Naive thymus-derived CD4-positive, alpha-beta T cell (primary cell): ENCODE measurements around the gene TCL1A. TPM values are rescaled to one million over a fixed set of nuclear protein-coding genes. Genes with fewer than 3 reads are reported as not detected.
A peak's percentile ranks its signal among the peaks of the same experiment; 100 is the strongest.
"Not testable (repeated sequence)": the region's sequence is repeated elsewhere in the genome, so short reads cannot be mapped to it uniquely, and the experiment has no call there.

Experiments
- ATAC-seq: fragments of 150-1000 bp; cut with Tn5 transposase; 2 replicates; pipeline ENCODE4 v1.10.0; 2021; ENCODE audit warnings: mild to moderate bottlenecking, moderate library complexity
- CTCF ChIA-PET: fragments of 350-600 bp; sonication (Branson Sonifier 250); formaldehyde crosslinking; loops from one replicate; lab custom pipeline; 2021; ENCODE audit warnings: antibody characterized with exemption; lab: Charles Lee
- POLR2A ChIA-PET: fragments of 350-600 bp; sonication (Branson Sonifier 250); formaldehyde crosslinking; loops from one replicate; lab custom pipeline; 2021; ENCODE audit warnings: antibody characterized with exemption, inconsistent platforms; lab: Charles Lee
- DNase-seq, 9 donors: peaks; one replicate each; pipeline versions ENCODE4 v3.0.0 to v3.0.0-alpha.2; 2020 to 2022; ENCODE audit warnings: mixed read lengths in 1 of 9
- H3K27ac ChIP-seq: one replicate; pipeline ENCODE4 v1.7.0; 2013; ENCODE audit warnings: mild to moderate bottlenecking, low read depth, low read length, moderate library complexity
- H3K27me3 ChIP-seq, 2 donors: one replicate each; pipeline ENCODE4 v1.7.0; 2013; ENCODE audit warnings: low read length in 2 of 2, mild to moderate bottlenecking in 2 of 2, moderate library complexity in 2 of 2; ENCODE audit not compliant: control insufficient read depth in 2 of 2, insufficient read depth in 2 of 2
- H3K36me3 ChIP-seq, 3 experiments: 1 replicate in 2 of 3; 2 replicates in 1 of 3; pipeline ENCODE4 v1.7.0; 2013; ENCODE audit warnings: low read length in 3 of 3, mild to moderate bottlenecking in 3 of 3, moderate library complexity in 1 of 3; ENCODE audit not compliant: insufficient read depth in 3 of 3, control insufficient read depth in 2 of 3
- H3K4me1 ChIP-seq, 2 donors: one replicate each; pipeline ENCODE4 v1.7.0; 2013; ENCODE audit warnings: low read length in 2 of 2, mild to moderate bottlenecking in 2 of 2, moderate library complexity in 1 of 2; ENCODE audit not compliant: control insufficient read depth in 2 of 2, insufficient read depth in 2 of 2
- H3K4me3 ChIP-seq: 2 replicates; pipeline ENCODE4 v1.7.0; 2013; ENCODE audit warnings: mild to moderate bottlenecking, low read length
- H3K9me3 ChIP-seq, 3 experiments: 1 replicate in 2 of 3; 2 replicates in 1 of 3; pipeline ENCODE4 v1.7.0; 2013; ENCODE audit warnings: low read length in 3 of 3; ENCODE audit not compliant: control insufficient read depth in 2 of 3
- H3K27ac Mint-ChIP-seq, 9 donors: one replicate each; pipeline ENCODE4 v1.8.0; 2020 to 2022; ENCODE audit warnings: mixed read lengths in 9 of 9, mild to moderate bottlenecking in 8 of 9, moderate library complexity in 5 of 9, inconsistent platforms in 2 of 9
- H3K27me3 Mint-ChIP-seq, 5 donors: one replicate each; pipeline ENCODE4 v1.8.0; 2021 to 2022; ENCODE audit warnings: mixed read lengths in 5 of 5, mild to moderate bottlenecking in 1 of 5
- H3K36me3 Mint-ChIP-seq, 5 donors: one replicate each; pipeline ENCODE4 v1.8.0; 2020 to 2022; ENCODE audit warnings: mixed read lengths in 5 of 5, mild to moderate bottlenecking in 3 of 5, inconsistent platforms in 1 of 5
- H3K4me1 Mint-ChIP-seq, 7 donors: one replicate each; pipeline ENCODE4 v1.8.0; 2020 to 2022; ENCODE audit warnings: mixed read lengths in 7 of 7, mild to moderate bottlenecking in 3 of 7, inconsistent platforms in 1 of 7
- H3K4me3 Mint-ChIP-seq, 10 donors: one replicate each; pipeline ENCODE4 v1.8.0; 2020 to 2022; ENCODE audit warnings: mild to moderate bottlenecking in 10 of 10, mixed read lengths in 10 of 10, moderate library complexity in 6 of 10, inconsistent platforms in 2 of 10
- H3K9me3 Mint-ChIP-seq, 11 donors: one replicate each; pipeline ENCODE4 v1.8.0; 2020 to 2022; ENCODE audit warnings: mixed read lengths in 11 of 11, mild to moderate bottlenecking in 4 of 11, inconsistent platforms in 1 of 11, moderate library complexity in 1 of 11
- intact Hi-C, 2 donors: fragments of 100-400 bp; cut with micrococcal nuclease; formaldehyde crosslinking; loops; one replicate each; pipeline ENCODE4 v1.15.1; 2023
- polyA plus RNA-seq, 2 donors: library from polyadenylated mRNA; unstranded; fragments of 300-500 nt; fragmentation: Illumina TruSeq; gene quantifications; one replicate each; pipeline ENCODE4 v1.2.3, GENCODE V29; 2021
- total RNA-seq, 6 experiments: library from RNA in 5 of 6; stranded (reverse) in 5 of 6; gene quantifications; 1 replicate in 5 of 6; 2 replicates in 1 of 6; pipeline ENCODE4 v1.2.3 and lab custom pipeline; 2021 to 2026

Gene TCL1A
- total and polyA plus RNA-seq, 7 experiments from 2014 or later = 0.42 to 4.9 (median 0.92) TPM; not detected in 2

DNA sequence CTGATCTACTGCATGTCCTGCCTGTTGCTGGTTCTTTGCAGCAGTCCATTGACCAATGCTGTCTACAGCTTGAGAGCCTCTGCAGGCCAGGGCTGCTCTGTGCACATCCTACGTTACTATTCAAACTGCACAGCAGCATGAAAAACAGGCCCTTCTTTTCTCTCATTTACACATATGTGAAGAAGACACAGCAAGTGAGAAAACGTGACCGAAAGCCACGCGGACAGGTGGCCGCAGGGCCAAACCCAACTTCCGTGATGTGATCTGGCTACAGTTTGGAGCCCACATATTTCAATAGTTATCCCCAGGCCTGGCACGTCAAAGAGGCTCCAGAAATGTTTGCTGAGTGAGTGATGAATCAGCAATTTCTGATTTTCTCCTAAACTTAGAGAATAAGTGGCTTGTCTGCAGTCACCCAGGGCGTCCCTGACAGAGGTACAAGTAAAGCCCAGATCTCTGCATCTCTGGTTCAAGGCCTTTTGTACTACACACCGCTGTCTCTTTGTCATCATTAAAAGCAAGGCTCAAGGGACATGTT is 45.6 kb downstream of the TCL1A start:
- peaks cover 0 to 1% (median 0%) of the 10 kb centered on the region in 7 donors for H3K4me1 Mint-ChIP-seq
- ATAC-seq = no peak
- DNase-seq = no peak
- CTCF ChIA-PET = no interaction called here
- H3K36me3 Mint-ChIP-seq = no peaks in the 10 kb centered on the region
- H3K27ac Mint-ChIP-seq = no peak overlapping the region
- no peak overlapping the region for H3K4me3 Mint-ChIP-seq
- Histone ChIP-seq H3K36me3 (no peaks in the 10 kb centered on the region), H3K27me3 (no peaks in the 10 kb centered on the region), H3K9me3 (no peaks in the 10 kb centered on the region), H3K27ac (no peak overlapping the region), H3K4me3 (no peak overlapping the region), H3K4me1 (no peaks in the 10 kb centered on the region)
- intact Hi-C loops = no loop called here
- no peaks in the 10 kb centered on the region for H3K9me3 Mint-ChIP-seq
- peaks cover 0 to 18% (median 4%) of the 10 kb centered on the region in 5 donors for H3K27me3 Mint-ChIP-seq
- POLR2A ChIA-PET = no interaction called here

DNA sequence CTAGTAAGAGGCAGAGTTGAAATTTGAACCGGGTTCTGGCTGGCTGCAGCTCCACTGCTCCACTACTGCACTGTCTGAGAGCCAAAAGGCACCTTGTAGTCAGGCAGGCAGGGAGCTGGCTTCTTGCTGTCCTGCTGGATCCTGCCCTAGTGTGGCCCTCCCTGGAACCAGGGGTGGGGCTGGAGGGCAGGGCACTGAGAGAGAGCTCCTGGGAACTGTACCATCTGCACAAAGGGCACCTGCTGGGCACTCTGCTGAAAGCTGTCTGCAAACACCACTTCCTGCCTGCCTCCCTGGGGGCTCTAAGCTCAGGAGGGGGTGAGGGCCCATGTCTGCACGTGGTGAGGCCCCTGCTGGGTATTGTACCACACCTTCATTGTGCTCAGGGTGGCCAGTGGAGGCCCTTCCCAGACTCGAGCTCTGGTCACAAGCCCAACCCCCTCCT is 46.7 kb downstream of the TCL1A start:
- Histone ChIP-seq H3K27me3 (no peaks in the 10 kb centered on the region), H3K27ac (no peak overlapping the region), H3K4me3 (no peak overlapping the region), H3K36me3 (no peaks in the 10 kb centered on the region), H3K9me3 (no peaks in the 10 kb centered on the region), H3K4me1 (no peaks in the 10 kb centered on the region)
- POLR2A ChIA-PET = no interaction called here
- no peak overlapping the region for H3K27ac Mint-ChIP-seq
- ATAC-seq (no peak), DNase-seq (no peak)
- intact Hi-C loops = no loop called here
- peaks cover 0 to 7% (median 4%) of the 10 kb centered on the region in 7 donors for H3K4me1 Mint-ChIP-seq
- no peaks in the 10 kb centered on the region for H3K9me3 Mint-ChIP-seq
- CTCF ChIA-PET = no interaction called here
- peaks cover 0 to 12% (median 6%) of the 10 kb centered on the region in 5 donors for H3K27me3 Mint-ChIP-seq
- H3K4me3 Mint-ChIP-seq = no peak overlapping the region
- no peaks in the 10 kb centered on the region for H3K36me3 Mint-ChIP-seq

GRCh38 chr14:95666450-95666849 is 47.5 kb downstream of the TCL1A start:
- Mint-ChIP-seq H3K27ac (no peak overlapping the region), H3K4me3 (no peak overlapping the region), H3K9me3 (peaks cover 0 to 2% (median 0%) of the 10 kb centered on the region in 11 donors), H3K4me1 (peaks cover 0 to 10% (median 5%) of the 10 kb centered on the region in 7 donors), H3K36me3 (no peaks in the 10 kb centered on the region), H3K27me3 (peaks cover 0 to 13% (median 9%) of the 10 kb centered on the region in 5 donors)
- no peak overlapping the region for H3K27ac ChIP-seq
- intact Hi-C loops = no loop called here
- H3K27me3 ChIP-seq = no peaks in the 10 kb centered on the region
- H3K9me3 ChIP-seq = no peaks in the 10 kb centered on the region
- DNase-seq (no peak), ATAC-seq (no peak)
- ChIA-PET CTCF (no interaction called here), POLR2A (no interaction called here)
- no peaks in the 10 kb centered on the region for H3K36me3 ChIP-seq
- no peaks in the 10 kb centered on the region for H3K4me1 ChIP-seq
- no peak overlapping the region for H3K4me3 ChIP-seq

DNA sequence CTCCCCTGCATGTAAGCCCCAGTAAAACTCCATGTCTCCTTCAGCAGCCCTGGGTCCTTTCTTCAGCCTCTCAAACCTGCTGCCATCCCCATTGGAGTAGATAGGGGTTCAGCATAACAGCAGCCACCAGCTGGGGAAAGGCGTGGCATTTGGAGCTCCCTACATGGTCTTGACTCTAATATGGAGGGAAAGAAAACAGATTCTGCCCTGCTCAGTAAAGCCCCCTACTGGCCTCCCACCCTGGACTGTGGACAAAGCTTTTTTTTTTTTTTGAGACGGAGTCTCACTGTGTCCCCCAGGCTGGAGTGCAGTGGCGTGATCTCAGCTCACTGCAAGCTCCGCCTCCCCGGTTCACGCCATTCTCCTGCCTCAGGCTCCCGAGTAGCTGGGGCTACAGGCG is 48.4 kb downstream of the TCL1A start:
- H3K36me3 Mint-ChIP-seq, H3K27me3 ChIP-seq, H3K4me1 Mint-ChIP-seq, POLR2A ChIA-PET, H3K4me3 ChIP-seq, H3K4me1 ChIP-seq, H3K27ac Mint-ChIP-seq, ATAC-seq, H3K27ac ChIP-seq, DNase-seq, H3K4me3 Mint-ChIP-seq, H3K9me3 ChIP-seq, intact Hi-C loops, H3K36me3 ChIP-seq, H3K9me3 Mint-ChIP-seq: not testable (repeated sequence)
- CTCF ChIA-PET = interaction anchor here (0.7 kb wide), 2 partner anchors 13 to 217 kb away, joined by 4 read pairs; no protein-coding TSS in a partner anchor
- peaks cover 0 to 16% (median 10%) of the 10 kb centered on the region in 5 donors for H3K27me3 Mint-ChIP-seq

- Mint-ChIP-seq H3K27ac (no peak overlapping the region), H3K27me3 (peaks cover 0 to 25% (median 11%) of the 10 kb centered on the region in 5 donors)
- no peak overlapping the region for H3K27ac ChIP-seq
These were observed 49.4 kb downstream of the TCL1A start for GRCh38 chr14:95664546-95664945.

GRCh38 chr14:95664066-95664465 is 49.9 kb downstream of the TCL1A start:
- intact Hi-C loops = no loop called here
- H3K4me3 ChIP-seq = no peak overlapping the region
- no peaks in the 10 kb centered on the region for H3K4me1 ChIP-seq
- H3K27ac Mint-ChIP-seq = no peak overlapping the region
- DNase-seq (no peak), ATAC-seq (no peak)
- H3K27me3 Mint-ChIP-seq = peaks cover 0 to 27% (median 12%) of the 10 kb centered on the region in 5 donors
- ChIA-PET POLR2A (no interaction called here), CTCF (no interaction called here)
- H3K9me3 ChIP-seq = no peaks in the 10 kb centered on the region
- peaks cover 0 to 2% (median 0%) of the 10 kb centered on the region in 11 donors for H3K9me3 Mint-ChIP-seq
- no peak overlapping the region for H3K4me3 Mint-ChIP-seq
- no peaks in the 10 kb centered on the region for H3K36me3 Mint-ChIP-seq
- no peaks in the 10 kb centered on the region for H3K36me3 ChIP-seq
- no peaks in the 10 kb centered on the region for H3K27me3 ChIP-seq
- peaks cover 0 to 10% (median 5%) of the 10 kb centered on the region in 7 donors for H3K4me1 Mint-ChIP-seq
- no peak overlapping the region for H3K27ac ChIP-seq

More at GRCh38 chr14:95664546-95664945, 49.4 kb downstream of the TCL1A start:
- no peaks in the 10 kb centered on the region for H3K36me3 Mint-ChIP-seq
- ATAC-seq = no peak
- CTCF ChIA-PET = no interaction called here
- DNase-seq = no peak
- H3K4me1 Mint-ChIP-seq = peaks cover 0 to 10% (median 5%) of the 10 kb centered on the region in 7 donors
- H3K4me1 ChIP-seq = no peaks in the 10 kb centered on the region
- no peaks in the 10 kb centered on the region for H3K36me3 ChIP-seq
- H3K9me3 ChIP-seq = no peaks in the 10 kb centered on the region
- no peaks in the 10 kb centered on the region for H3K27me3 ChIP-seq
- H3K9me3 Mint-ChIP-seq = peaks cover 0 to 2% (median 0%) of the 10 kb centered on the region in 11 donors
- intact Hi-C loops = no loop called here
- no peak overlapping the region for H3K4me3 ChIP-seq
- POLR2A ChIA-PET = no interaction called here
- no peak overlapping the region for H3K4me3 Mint-ChIP-seq

GRCh38 chr14:95663226-95663797 is 50.6 kb downstream of the TCL1A start:
- no peaks in the 10 kb centered on the region for H3K4me1 ChIP-seq
- no peaks in the 10 kb centered on the region for H3K36me3 ChIP-seq
- Mint-ChIP-seq H3K27me3 (peaks cover 0 to 32% (median 17%) of the 10 kb centered on the region in 5 donors), H3K4me3 (peak overlapping the region in 4 of 10 donors; percentile 6 to 56 (median 23)), H3K36me3 (no peaks in the 10 kb centered on the region), H3K4me1 (peaks cover 0 to 10% (median 5%) of the 10 kb centered on the region in 7 donors), H3K27ac (no peak overlapping the region), H3K9me3 (peaks cover 0 to 2% (median 0%) of the 10 kb centered on the region in 11 donors)
- H3K27me3 ChIP-seq = peaks cover 0 to 3% of the 10 kb centered on the region in 2 donors
- ChIA-PET POLR2A (no interaction called here), CTCF (no interaction called here)
- H3K27ac ChIP-seq = no peak overlapping the region
- intact Hi-C loops = no loop called here
- no peak overlapping the region for H3K4me3 ChIP-seq
- no peak for DNase-seq
- no peak for ATAC-seq
- no peaks in the 10 kb centered on the region for H3K9me3 ChIP-seq
